ENCODE results near the gene OPA1.

DNA sequence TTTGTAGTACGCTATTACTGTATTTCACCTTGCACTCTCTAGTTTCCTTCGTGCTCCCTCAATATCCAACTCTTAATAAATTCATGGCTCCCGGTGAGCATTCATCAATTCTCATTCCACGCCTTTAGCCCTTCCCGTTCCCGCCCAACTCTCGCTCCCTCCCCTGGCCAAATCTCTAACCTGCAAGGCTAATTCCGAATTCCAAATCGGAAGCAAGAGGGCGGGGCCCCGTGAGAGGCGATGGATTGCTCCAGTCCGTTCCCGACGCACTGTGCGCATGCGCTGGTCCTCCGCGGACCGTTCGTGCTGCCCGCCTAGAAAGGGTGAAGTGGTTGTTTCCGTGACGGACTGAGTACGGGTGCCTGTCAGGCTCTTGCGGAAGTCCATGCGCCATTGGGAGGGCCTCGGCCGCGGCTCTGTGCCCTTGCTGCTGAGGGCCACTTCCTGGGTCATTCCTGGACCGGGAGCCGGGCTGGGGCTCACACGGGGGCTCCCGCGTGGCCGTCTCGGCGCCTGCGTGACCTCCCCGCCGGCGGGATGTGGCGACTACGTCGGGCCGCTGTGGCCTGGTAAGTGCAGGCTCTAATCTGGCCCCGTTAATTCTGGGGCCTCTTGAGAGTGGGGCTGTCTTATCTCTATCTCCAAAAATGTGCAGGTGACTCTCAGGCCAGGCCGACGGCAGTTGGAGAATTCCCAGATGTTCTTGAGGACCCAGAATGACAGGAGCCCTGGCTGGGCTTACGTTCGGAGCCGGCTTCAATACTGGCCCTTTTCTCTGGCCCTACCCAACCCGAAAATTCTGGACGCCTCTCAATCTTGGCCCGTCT lies at the start of gene OPA1:
- TF ChIP-seq ZNF274 (IDR thresholded peaks at IDR 0.05; ENCODE audit: borderline replicate concordance, extremely low read depth, low read length): no peak
- TF ChIP-seq, protein P1, sequence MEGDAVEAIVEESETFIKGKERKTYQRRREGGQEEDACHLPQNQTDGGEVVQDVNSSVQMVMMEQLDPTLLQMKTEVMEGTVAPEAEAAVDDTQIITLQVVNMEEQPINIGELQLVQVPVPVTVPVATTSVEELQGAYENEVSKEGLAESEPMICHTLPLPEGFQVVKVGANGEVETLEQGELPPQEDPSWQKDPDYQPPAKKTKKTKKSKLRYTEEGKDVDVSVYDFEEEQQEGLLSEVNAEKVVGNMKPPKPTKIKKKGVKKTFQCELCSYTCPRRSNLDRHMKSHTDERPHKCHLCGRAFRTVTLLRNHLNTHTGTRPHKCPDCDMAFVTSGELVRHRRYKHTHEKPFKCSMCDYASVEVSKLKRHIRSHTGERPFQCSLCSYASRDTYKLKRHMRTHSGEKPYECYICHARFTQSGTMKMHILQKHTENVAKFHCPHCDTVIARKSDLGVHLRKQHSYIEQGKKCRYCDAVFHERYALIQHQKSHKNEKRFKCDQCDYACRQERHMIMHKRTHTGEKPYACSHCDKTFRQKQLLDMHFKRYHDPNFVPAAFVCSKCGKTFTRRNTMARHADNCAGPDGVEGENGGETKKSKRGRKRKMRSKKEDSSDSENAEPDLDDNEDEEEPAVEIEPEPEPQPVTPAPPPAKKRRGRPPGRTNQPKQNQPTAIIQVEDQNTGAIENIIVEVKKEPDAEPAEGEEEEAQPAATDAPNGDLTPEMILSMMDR (IDR thresholded peaks at IDR 0.05; ENCODE audit: control extremely low read depth in 1 of 3, insufficient read depth in 1 of 3, low read depth in 1 of 3, low read length in 3 of 3): peak; percentile 25 to 43 (median 36); a peak in 3 of 4 replicates
- TF ChIP-seq GABPA (IDR thresholded peaks at IDR 0.05; ENCODE audit: borderline replicate concordance, insufficient read depth, low read length): peak; percentile 88
- TF ChIP-seq POLR2A (IDR thresholded peaks at IDR 0.05; ENCODE audit: control extremely low read depth in 1 of 2, low read depth in 2 of 2, low read length in 2 of 2): peak in 1 of 2 experiments; percentile 82; a peak in 2 of 3 replicates
- peak; percentile 50; the same call in 1 of the 2 replicates for TF ChIP-seq TEAD4 (IDR thresholded peaks at IDR 0.05; ENCODE audit: low read depth, low read length)
- TF ChIP-seq, protein P2, sequence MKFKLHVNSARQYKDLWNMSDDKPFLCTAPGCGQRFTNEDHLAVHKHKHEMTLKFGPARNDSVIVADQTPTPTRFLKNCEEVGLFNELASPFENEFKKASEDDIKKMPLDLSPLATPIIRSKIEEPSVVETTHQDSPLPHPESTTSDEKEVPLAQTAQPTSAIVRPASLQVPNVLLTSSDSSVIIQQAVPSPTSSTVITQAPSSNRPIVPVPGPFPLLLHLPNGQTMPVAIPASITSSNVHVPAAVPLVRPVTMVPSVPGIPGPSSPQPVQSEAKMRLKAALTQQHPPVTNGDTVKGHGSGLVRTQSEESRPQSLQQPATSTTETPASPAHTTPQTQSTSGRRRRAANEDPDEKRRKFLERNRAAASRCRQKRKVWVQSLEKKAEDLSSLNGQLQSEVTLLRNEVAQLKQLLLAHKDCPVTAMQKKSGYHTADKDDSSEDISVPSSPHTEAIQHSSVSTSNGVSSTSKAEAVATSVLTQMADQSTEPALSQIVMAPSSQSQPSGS (IDR thresholded peaks at IDR 0.05; ENCODE audit: low read length): no peak

All from H1 (cell line).